ENCODE data around the gene CACNA1I.
A peak's percentile ranks its signal among the peaks of the same experiment; 100 is the strongest.

The CACNA1I gene

GRCh38 chr22:39625569-39626537 is 55.3 kb downstream of the CACNA1I start:
- no peak for DNase-seq

GRCh38 chr22:39627208-39627607 is 56.7 kb downstream of the CACNA1I start:
- DNase-seq, result no peak

- no peak for DNase-seq
Observed at GRCh38 chr22:39627865-39628562, 57.5 kb downstream of the CACNA1I start.

- no peak for DNase-seq
Observed at GRCh38 chr22:39628563-39629080, 58.1 kb downstream of the CACNA1I start.

- no peak for DNase-seq
Observed at GRCh38 chr22:39629851-39630250, 59.3 kb downstream of the CACNA1I start.

- no peak for DNase-seq
Observed at GRCh38 chr22:39630721-39631120, 60.2 kb downstream of the CACNA1I start.

- peak; percentile 69 to 87 for DNase-seq
Observed at GRCh38 chr22:39631381-39632286, 61.1 kb downstream of the CACNA1I start.

- no peak for DNase-seq
Observed at GRCh38 chr22:39634530-39635405, 64.2 kb downstream of the CACNA1I start.

- no peak for DNase-seq
Observed at GRCh38 chr22:39635719-39636118, 65.2 kb downstream of the CACNA1I start.

- DNase-seq, result no peak
Observed at GRCh38 chr22:39638958-39639357, 68.4 kb downstream of the CACNA1I start.

- no peak for DNase-seq
Observed at GRCh38 chr22:39641660-39642310, 71.2 kb downstream of the CACNA1I start.

- DNase-seq, result no peak
Observed at GRCh38 chr22:39643311-39644083, 72.9 kb downstream of the CACNA1I start.

GRCh38 chr22:39645532-39645931 is 75.0 kb downstream of the CACNA1I start:
- no peak for DNase-seq

- DNase-seq, result no peak
Observed at GRCh38 chr22:39646398-39647063, 76.0 kb downstream of the CACNA1I start.

- DNase-seq, result no peak
Observed at GRCh38 chr22:39647836-39648629, 77.5 kb downstream of the CACNA1I start.

- no peak for DNase-seq
Observed at GRCh38 chr22:39648630-39648950, 78.0 kb downstream of the CACNA1I start.

GRCh38 chr22:39649500-39650089 is 79.0 kb downstream of the CACNA1I start:
- no peak for DNase-seq

All from NCI-H524 (cell line).